Adrenal gland (tissue), 12 donors: ENCODE measurements around the gene PSAT1. TPM values are rescaled to one million over a fixed set of nuclear protein-coding genes. Genes with fewer than 3 reads are reported as not detected.
A peak's percentile ranks its signal among the peaks of the same experiment; 100 is the strongest.

Source experiments
- DNase-seq, 7 donors: peaks; one replicate each; pipeline ENCODE4 v3.0.0-alpha.2; 2019 to 2020
- H3K27ac ChIP-seq, 5 donors: fragments of 200-600 bp; sonication (generic) in 4 of 5; 1 replicate in 3 of 5; 2 replicates in 2 of 5; pipeline versions ENCODE4 v1.5.1 to v1.8.0; 2016 to 2020; ENCODE audit warnings: mild to moderate bottlenecking in 1 of 5
- H3K27me3 ChIP-seq: fragments of 200-600 bp; 2 replicates; pipeline ENCODE4 v1.8.0; 2021
- H3K36me3 ChIP-seq, 2 donors: fragments of 200-600 bp; replicated peaks in 1 of 2; 1 replicate in 1 of 2; 2 replicates in 1 of 2; pipeline versions ENCODE4 v1.5.1 to v1.8.0; 2018 to 2022
- H3K4me1 ChIP-seq, 2 donors: fragments of 200-600 bp; replicated peaks in 1 of 2; 1 replicate in 1 of 2; 2 replicates in 1 of 2; pipeline versions ENCODE4 v1.5.1 to v1.8.0; 2018 to 2021
- H3K4me3 ChIP-seq, 4 donors: fragments of 200-600 bp; sonication (generic) in 3 of 4; one replicate each; pipeline ENCODE4 v1.5.1; 2016 to 2018
- H3K9me3 ChIP-seq, 3 donors: fragments of 200-600 bp; sonication (generic) in 1 of 3; replicated peaks in 1 of 3; 1 replicate in 2 of 3; 2 replicates in 1 of 3; pipeline versions ENCODE4 v1.5.1 to v1.8.0; 2016 to 2021
- CTCF ChIP-seq, 6 experiments: fragments of 450-650 bp in 4 of 6; fragments of 200-600 bp in 2 of 6; sonication (generic) in 1 of 6; IDR thresholded peaks; 1 replicate in 5 of 6; 2 replicates in 1 of 6; pipeline versions ENCODE4 v1.5.1 to v1.8.0; 2016 to 2021; ENCODE audit warnings: antibody characterized with exemption in 6 of 6, mild to moderate bottlenecking in 2 of 6, moderate library complexity in 1 of 6
- POLR2A ChIP-seq, 2 donors: fragments of 450-650 bp; IDR thresholded peaks; one replicate each; pipeline ENCODE4 v1.6.1; 2017; ENCODE audit warnings: antibody characterized with exemption in 2 of 2, mild to moderate bottlenecking in 2 of 2, moderate library complexity in 1 of 2
- WGBS, 4 donors: extraction: QIAGEN DNeasy Blood & Tissue Kit in 2 of 4; methylation state at CpG; one replicate each; pipeline versions ENCODE4 v1.1.5 to v1.1.7; 2013 to 2017; 5-methylcytosine and 5-hydroxymethylcytosine counted together
- intact Hi-C, 2 donors: fragments of 100-400 bp; cut with DNase I; formaldehyde crosslinking; loops; one replicate each; pipeline versions ENCODE4 v1.14.1 to v1.15.0; 2022 to 2023
- polyA plus RNA-seq, 3 donors: library from polyadenylated mRNA; stranded (reverse); fragments of 200-250 nt in 2 of 3; fragments of 350-450 nt in 1 of 3; fragmentation: Illumina TruSeq in 1 of 3; extraction: RNeasy Lipid Tissue Mini Kit (QIAGEN cat#74804) in 1 of 3; gene quantifications; one replicate each; pipeline ENCODE4 v1.2.3, GENCODE V29; 2013 to 2014
- total RNA-seq, 9 donors: library from RNA; depleted of rRNA in 4 of 9; stranded (reverse); fragments of >200 nt in 4 of 9; fragments of 120-200 nt in 1 of 9; fragmentation: NEBNext Ultra II Directional in 1 of 9; extraction: Animal tissue kit (Norgen Biotek cat#: 25700) in 1 of 9; gene quantifications; one replicate each; pipeline versions ENCODE4 v1.1.0 to v1.2.4, GENCODE V29; 2013 to 2023
- donor health status: healthy with polysubstance abuse.
- donor health status: Bipolar disorder and iron deficiency.
- donor health status: DM: yes; HTN: yes; CAD: no.
- donor health status: DM: no; HTN: no; CAD: no.
- donor health status: DM: no; HTN: no; CAD: no.
- donor health status: DM: yes; HTN: yes; CAD: no.

Gene PSAT1
- total and polyA plus RNA-seq, 12 donors, result 20.5 to 168 (median 73.1) TPM

- intact Hi-C loops, result no loop called here
- 85 to 98% (median 94%) methylated on average over 6 of the region's 6 CpGs for WGBS, 4 donors
- Histone ChIP-seq H3K9me3 (no peaks in the 10 kb centered on the region), H3K4me3 (no peak overlapping the region), H3K27me3 (no peaks in the 10 kb centered on the region), H3K36me3 (peaks cover 0 to 15% of the 10 kb centered on the region in 2 donors), H3K27ac (no peak overlapping the region), H3K4me1 (no peaks in the 10 kb centered on the region)
- TF ChIP-seq CTCF (IDR thresholded peaks at IDR 0.05), result no peak
- TF ChIP-seq POLR2A (IDR thresholded peaks at IDR 0.05), result no peak
- no peak for DNase-seq
These were observed 22.5 kb downstream of the PSAT1 start for GRCh38 chr9:78319197-78320029.

GRCh38 chr9:78320030-78320693 is 23.2 kb downstream of the PSAT1 start:
- intact Hi-C loops, result no loop called here
- WGBS, 4 donors, result 73 to 97% (median 87%) methylated on average over 4 of the region's 4 CpGs
- DNase-seq, result no peak
- Histone ChIP-seq H3K27ac (no peak overlapping the region), H3K9me3 (no peaks in the 10 kb centered on the region), H3K4me3 (no peak overlapping the region), H3K36me3 (peaks cover 0 to 15% of the 10 kb centered on the region in 2 donors), H3K27me3 (no peaks in the 10 kb centered on the region), H3K4me1 (peaks cover 1 to 5% of the 10 kb centered on the region in 2 donors)
- TF ChIP-seq CTCF (IDR thresholded peaks at IDR 0.05) (no peak), POLR2A (IDR thresholded peaks at IDR 0.05) (no peak)

GRCh38 chr9:78320875-78321496 is 24.1 kb downstream of the PSAT1 start:
- no peaks in the 10 kb centered on the region for H3K9me3 ChIP-seq
- DNase-seq, result peak in 1 of 7 donors; percentile 23
- intact Hi-C loops, result no loop called here
- peaks cover 7 to 12% of the 10 kb centered on the region in 2 donors for H3K4me1 ChIP-seq
- no peak overlapping the region for H3K27ac ChIP-seq
- H3K4me3 ChIP-seq, result no peak overlapping the region
- TF ChIP-seq POLR2A (IDR thresholded peaks at IDR 0.05), result no peak
- no peak for TF ChIP-seq CTCF (IDR thresholded peaks at IDR 0.05)
- H3K27me3 ChIP-seq, result no peaks in the 10 kb centered on the region
- 80 to 97% (median 92%) methylated on average over 4 of the region's 4 CpGs for WGBS, 4 donors
- peaks cover 0 to 15% of the 10 kb centered on the region in 2 donors for H3K36me3 ChIP-seq

DNA sequence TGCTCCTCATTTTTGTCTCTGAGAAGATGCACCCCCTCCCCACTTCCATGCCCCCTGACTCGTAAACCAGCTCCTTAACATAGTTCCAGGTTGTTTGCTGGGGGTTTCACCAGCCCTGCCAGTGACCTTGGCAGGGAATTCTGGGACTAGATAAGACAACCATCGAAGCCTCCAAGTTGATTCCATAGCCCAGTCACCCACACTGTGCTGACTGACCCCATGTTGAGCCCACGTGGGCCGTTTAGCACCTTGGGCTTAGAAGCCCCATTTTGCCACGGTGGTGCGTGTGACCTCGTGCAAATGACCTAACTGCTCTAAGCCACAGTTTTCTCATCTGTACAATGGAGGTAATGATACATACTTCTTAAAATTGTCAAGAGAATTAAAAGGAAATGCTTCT is 24.6 kb downstream of the PSAT1 start:
- intact Hi-C loops, result no loop called here
- 90 to 93% (median 91%) methylated on average over 7 of the region's 7 CpGs for WGBS, 4 donors
- no peaks in the 10 kb centered on the region for H3K9me3 ChIP-seq

More for the DNA sequence above, 24.6 kb downstream of the PSAT1 start:
- H3K27ac ChIP-seq, result no peak overlapping the region
- no peaks in the 10 kb centered on the region for H3K27me3 ChIP-seq
- peaks cover 7 to 12% of the 10 kb centered on the region in 2 donors for H3K4me1 ChIP-seq
- H3K36me3 ChIP-seq, result peaks cover 0 to 15% of the 10 kb centered on the region in 2 donors
- DNase-seq, result no peak
- TF ChIP-seq CTCF (IDR thresholded peaks at IDR 0.05) (no peak), POLR2A (IDR thresholded peaks at IDR 0.05) (no peak)
- no peak overlapping the region for H3K4me3 ChIP-seq
